ENCODE measurements around the gene MAP3K5.

DNA sequence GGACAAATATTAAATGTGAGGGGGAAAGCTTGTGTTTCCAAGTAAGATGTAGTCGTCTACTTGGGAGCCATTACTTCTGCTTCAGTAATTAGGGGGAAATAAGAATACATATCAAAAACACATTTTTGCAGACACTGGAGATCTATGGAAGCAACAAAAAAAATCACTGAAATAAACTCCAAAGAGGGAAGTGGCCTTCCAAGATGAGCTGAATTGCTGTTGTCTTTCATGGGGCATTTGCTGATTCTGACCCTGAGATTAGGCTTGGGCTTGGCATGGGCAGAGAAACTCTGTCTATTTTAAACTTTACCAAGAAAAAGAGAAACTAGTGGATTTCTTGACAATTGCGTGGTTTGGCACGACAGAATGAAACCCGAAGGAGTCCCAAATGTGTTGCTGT, 120.1 kb downstream of the MAP3K5 start:
- TF ChIP-seq, protein P1, sequence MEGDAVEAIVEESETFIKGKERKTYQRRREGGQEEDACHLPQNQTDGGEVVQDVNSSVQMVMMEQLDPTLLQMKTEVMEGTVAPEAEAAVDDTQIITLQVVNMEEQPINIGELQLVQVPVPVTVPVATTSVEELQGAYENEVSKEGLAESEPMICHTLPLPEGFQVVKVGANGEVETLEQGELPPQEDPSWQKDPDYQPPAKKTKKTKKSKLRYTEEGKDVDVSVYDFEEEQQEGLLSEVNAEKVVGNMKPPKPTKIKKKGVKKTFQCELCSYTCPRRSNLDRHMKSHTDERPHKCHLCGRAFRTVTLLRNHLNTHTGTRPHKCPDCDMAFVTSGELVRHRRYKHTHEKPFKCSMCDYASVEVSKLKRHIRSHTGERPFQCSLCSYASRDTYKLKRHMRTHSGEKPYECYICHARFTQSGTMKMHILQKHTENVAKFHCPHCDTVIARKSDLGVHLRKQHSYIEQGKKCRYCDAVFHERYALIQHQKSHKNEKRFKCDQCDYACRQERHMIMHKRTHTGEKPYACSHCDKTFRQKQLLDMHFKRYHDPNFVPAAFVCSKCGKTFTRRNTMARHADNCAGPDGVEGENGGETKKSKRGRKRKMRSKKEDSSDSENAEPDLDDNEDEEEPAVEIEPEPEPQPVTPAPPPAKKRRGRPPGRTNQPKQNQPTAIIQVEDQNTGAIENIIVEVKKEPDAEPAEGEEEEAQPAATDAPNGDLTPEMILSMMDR (IDR thresholded peaks at IDR 0.05; ENCODE audit: extremely low read depth in 1 of 2, insufficient read depth in 1 of 2, low read depth in 1 of 2, low read length in 2 of 2) = no peak
- TF ChIP-seq EZH2 (IDR thresholded peaks at IDR 0.05; ENCODE audit: borderline replicate concordance, low read depth, low read length, severe bottlenecking) (no peak), POLR2A (IDR thresholded peaks at IDR 0.05; ENCODE audit: low read depth, low read length) (no peak), POLR2AphosphoS5 (IDR thresholded peaks at IDR 0.05; ENCODE audit: insufficient read depth, low read depth, low read length) (no peak), FOS (IDR thresholded peaks at IDR 0.05; ENCODE audit: borderline replicate concordance, insufficient read depth, low read length) (no peak), JUN (IDR thresholded peaks at IDR 0.05; ENCODE audit: borderline replicate concordance, insufficient read depth, insufficient read length, low read depth) (no peak), MYC (IDR thresholded peaks at IDR 0.05; ENCODE audit: low read depth, low read length) (no peak), GATA2 (IDR thresholded peaks at IDR 0.05; ENCODE audit: insufficient read depth, insufficient read length, low read depth, low read length) (no peak)
- TF ChIP-seq, protein P2, sequence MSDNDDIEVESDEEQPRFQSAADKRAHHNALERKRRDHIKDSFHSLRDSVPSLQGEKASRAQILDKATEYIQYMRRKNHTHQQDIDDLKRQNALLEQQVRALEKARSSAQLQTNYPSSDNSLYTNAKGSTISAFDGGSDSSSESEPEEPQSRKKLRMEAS (IDR thresholded peaks at IDR 0.05; ENCODE audit: insufficient read depth, insufficient read length) = no peak

Data from endothelial cell of umbilical vein (primary cell).